HL-60 (cell line): ENCODE data around the gene ARF3.
A peak's percentile ranks its signal among the peaks of the same experiment; 100 is the strongest.

Experiments used
- DNase-seq, 2 experiments: peaks; one replicate each; pipeline ENCODE4 v3.0.0-alpha.2; 2010 to 2020; ENCODE audit warnings: low read depth in 1 of 2, low spot score in 1 of 2
- H3K27ac ChIP-seq: fragments of 250-450 bp; sonication (Bioruptor Pico); replicated peaks from 2 replicates; pipeline ENCODE4 v1.5.1; 2020; ENCODE audit warnings: mild to moderate bottlenecking, moderate library complexity
- H3K27me3 ChIP-seq: fragments of 250-450 bp; sonication (Bioruptor Pico); 2 replicates; pipeline ENCODE4 v1.5.1; 2021; ENCODE audit warnings: mild to moderate bottlenecking, moderate library complexity; ENCODE audit not compliant: insufficient read depth, poor library complexity, severe bottlenecking
- H3K4me3 ChIP-seq: replicated peaks from 2 replicates; pipeline ENCODE4 v1.5.1; 2011; ENCODE audit warnings: mild to moderate bottlenecking, control low read depth, low read length; ENCODE audit not compliant: insufficient read depth
- CTCF ChIP-seq: IDR thresholded peaks from one replicate; pipeline ENCODE4 v1.5.1; 2011; ENCODE audit warnings: low read length, control low read depth, inconsistent platforms; ENCODE audit not compliant: insufficient read depth
- GABPA ChIP-seq: IDR thresholded peaks from 2 replicates; pipeline ENCODE4 v1.6.1; 2012; ENCODE audit warnings: low read depth
- POLR2AphosphoS5 ChIP-seq: IDR thresholded peaks from 2 replicates; pipeline ENCODE4 v1.6.1; 2012; ENCODE audit warnings: low read depth
- REST ChIP-seq: IDR thresholded peaks from 2 replicates; pipeline ENCODE4 v1.6.1; 2012; ENCODE audit warnings: low read depth; ENCODE audit not compliant: insufficient replicate concordance
- SPI1 ChIP-seq: IDR thresholded peaks from 2 replicates; pipeline ENCODE4 v1.6.1; 2012; ENCODE audit warnings: low read depth, mild to moderate bottlenecking, borderline replicate concordance

Gene ARF3

GRCh38 chr12:48978741-48979601 is 21.7 kb upstream of the ARF3 start:
- no peak for DNase-seq
- H3K27ac ChIP-seq: no peak overlapping the region
- TF ChIP-seq REST (no peak), GABPA (no peak), POLR2AphosphoS5 (no peak), SPI1 (no peak), CTCF (no peak)
- H3K27me3 ChIP-seq: peaks cover 59% of the 10 kb centered on the region
- H3K4me3 ChIP-seq: peak overlapping the region; percentile 33

- TF ChIP-seq REST (no peak), SPI1 (no peak)
- Histone ChIP-seq H3K27ac (no peak within 1 kb of the TSS), H3K27me3 (peaks cover 59% of the 10 kb centered on the region), H3K4me3 (0 out of 2 replicates have a peak within 1 kb of the TSS, but pooled peaks have one; percentile 0)
- DNase-seq: no peak
Observed at GRCh38 chr12:48978291-48978740, 21.0 kb upstream of the ARF3 start, which contains the start of gene WNT1. Gene WNT1 (plus strand): TSS chr12:48978322. CDS start chr12:48978651, 329 bp downstream.

GRCh38 chr12:48977290-48978281 is 20.3 kb upstream of the ARF3 start:
- Histone ChIP-seq H3K27ac (no peak overlapping the region), H3K4me3 (no peak overlapping the region), H3K27me3 (peaks cover 62% of the 10 kb centered on the region)
- peak in 1 of 2 experiments; percentile 56 for DNase-seq
- TF ChIP-seq CTCF (peak; percentile 31), SPI1 (no peak)
